HFF-Myc (cell line): ENCODE results near the gene DNAJB2.

Experiments used
- DNase-seq: peaks from one replicate; pipeline ENCODE4 v3.0.0-alpha.2; 2011; ENCODE audit warnings: low read depth; ENCODE audit errors: extremely low read depth
- H3K4me3 ChIP-seq: replicated peaks from 2 replicates; pipeline ENCODE4 v1.5.1; 2011; ENCODE audit warnings: low read depth, mild to moderate bottlenecking, control low read depth, low read length
- TF ChIP-seq, protein P1 (sequence below): IDR thresholded peaks from 2 replicates; pipeline ENCODE4 v1.5.1; 2012; ENCODE audit warnings: mild to moderate bottlenecking, low read depth, low read length, control low read depth; ENCODE audit errors: missing control alignments

The DNAJB2 gene

DNA sequence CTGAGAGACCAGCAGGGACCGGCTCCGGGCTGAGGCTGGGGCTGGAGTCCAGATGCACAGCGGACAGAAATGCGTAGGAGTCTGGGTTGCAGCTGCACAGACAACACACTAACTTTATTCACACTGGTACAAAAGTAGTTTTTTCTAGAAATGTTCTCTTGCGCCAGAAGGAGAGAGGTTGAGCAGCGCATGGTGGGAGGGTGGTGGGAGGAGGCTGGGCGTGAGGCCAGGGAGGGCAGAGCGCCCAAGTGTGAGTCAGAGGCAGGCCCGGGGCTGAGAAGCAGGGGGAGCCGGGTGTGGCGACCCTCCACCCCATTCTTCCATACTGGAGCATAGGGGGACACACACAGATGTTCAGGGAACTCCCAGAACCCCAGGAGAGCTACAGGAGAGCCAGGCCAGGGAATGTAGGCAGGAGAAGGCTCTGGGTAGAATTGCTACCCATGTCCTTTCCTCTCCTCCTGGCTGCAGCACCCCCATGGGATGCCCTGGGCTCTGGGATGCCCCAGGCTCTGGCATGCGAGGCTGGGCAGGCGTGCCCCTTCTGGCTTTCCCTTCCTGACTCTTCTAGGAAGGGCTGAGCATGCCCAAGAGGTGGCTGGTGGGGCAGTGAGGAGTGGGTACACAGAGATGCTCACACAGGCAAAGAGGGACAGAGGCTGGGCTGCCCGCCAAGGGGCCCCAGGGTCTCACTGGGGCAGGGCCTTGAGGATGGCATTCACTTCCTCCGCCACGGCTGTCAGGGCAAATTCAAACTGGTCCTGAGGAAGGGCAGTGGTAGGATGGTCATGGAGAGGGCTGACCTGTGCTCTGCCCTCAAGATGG lies 10.6 kb downstream of the DNAJB2 start:
- peak; percentile 84 for DNase-seq
- TF ChIP-seq, protein P1, sequence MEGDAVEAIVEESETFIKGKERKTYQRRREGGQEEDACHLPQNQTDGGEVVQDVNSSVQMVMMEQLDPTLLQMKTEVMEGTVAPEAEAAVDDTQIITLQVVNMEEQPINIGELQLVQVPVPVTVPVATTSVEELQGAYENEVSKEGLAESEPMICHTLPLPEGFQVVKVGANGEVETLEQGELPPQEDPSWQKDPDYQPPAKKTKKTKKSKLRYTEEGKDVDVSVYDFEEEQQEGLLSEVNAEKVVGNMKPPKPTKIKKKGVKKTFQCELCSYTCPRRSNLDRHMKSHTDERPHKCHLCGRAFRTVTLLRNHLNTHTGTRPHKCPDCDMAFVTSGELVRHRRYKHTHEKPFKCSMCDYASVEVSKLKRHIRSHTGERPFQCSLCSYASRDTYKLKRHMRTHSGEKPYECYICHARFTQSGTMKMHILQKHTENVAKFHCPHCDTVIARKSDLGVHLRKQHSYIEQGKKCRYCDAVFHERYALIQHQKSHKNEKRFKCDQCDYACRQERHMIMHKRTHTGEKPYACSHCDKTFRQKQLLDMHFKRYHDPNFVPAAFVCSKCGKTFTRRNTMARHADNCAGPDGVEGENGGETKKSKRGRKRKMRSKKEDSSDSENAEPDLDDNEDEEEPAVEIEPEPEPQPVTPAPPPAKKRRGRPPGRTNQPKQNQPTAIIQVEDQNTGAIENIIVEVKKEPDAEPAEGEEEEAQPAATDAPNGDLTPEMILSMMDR, result no peak
- H3K4me3 ChIP-seq, result no peak overlapping the region

DNA sequence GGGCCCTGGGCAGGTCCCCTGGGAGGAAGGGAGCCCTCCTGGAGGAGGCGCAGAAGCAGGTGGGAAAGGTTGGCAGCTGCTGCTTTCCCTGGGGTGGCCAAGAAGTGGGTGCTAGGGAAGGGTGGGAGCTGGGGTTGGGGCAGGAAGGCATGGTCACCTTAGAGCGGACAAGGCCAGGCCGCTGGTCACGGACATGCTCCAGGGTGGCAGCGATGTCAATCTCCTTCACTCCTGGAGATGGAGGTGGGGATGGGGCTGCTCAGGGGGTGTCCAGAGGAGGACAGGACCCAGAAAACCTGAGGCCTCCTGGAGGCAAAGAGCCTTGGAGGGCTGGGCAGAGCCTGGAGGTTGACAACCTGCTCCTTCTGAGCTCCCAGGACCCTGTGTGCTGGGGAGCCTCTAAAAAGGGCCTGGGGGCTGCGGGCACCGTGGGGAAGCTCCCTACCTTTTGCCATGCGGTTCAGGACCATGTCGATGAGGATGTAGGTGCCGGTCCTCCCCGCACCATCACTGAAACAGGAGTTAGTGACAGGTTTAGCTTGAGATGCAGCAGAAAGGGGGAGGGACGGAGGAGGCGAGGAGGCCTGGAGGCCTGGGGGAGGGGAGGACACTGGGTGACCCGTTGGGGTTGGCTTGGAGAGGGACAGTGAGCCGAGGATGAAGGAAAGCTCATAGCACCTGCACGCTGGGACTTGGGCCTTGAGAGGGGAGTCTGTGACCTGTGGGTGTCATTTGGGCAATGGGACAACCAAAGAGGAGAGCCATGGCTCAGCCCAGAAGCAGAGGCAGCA lies 11.4 kb downstream of the DNAJB2 start:
- no peak overlapping the region for H3K4me3 ChIP-seq
- TF ChIP-seq, protein P1, result no peak
- DNase-seq, result no peak

DNA sequence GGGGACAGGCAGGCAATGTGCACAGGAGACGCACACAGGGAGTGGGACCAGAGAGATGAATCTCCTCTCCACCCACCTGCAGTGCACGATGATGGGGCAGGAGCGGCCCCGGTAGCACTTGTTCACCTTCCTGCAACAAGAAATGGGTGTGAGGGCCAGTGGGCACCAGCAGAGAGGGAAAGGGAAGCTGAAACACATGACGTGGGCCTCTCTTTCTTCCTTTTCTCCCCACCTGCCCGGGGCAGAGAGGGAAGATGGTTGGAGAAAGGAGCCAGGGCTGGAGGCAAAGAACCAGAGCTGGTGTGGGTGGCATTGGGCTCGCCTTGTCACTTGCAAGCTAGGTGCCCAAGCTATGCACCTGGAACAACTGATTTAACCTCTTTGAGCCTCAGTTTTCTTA lies 12.2 kb downstream of the DNAJB2 start:
- no peak overlapping the region for H3K4me3 ChIP-seq
- no peak for DNase-seq
- TF ChIP-seq, protein P1, result no peak

DNA sequence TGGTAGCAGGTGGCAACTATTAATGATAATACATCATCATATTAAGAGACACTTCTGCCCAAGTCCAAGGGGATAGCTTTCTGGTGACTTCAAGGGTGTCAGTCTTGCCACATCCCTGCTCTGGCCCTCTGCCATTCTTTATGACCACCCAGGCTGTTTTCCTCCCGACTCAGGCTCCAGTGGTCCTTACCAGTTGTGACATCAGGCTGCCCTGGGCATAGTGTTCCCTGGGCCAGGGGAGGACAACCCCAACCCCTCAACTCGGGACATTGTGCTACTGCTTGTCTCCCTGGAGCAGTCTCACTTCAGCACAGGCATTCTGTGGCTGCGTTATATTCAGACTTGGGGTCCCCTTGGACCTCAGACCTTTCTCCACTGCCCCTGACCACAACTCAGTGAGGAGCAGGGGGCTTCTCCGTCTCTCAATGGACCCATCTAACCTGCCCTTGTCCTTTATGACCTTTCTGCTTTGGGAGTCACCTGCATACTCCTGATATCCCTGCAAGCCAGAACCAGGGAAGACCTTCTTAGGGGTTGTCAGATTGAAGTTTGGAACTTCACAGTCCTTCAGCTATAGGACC lies 12.8 kb downstream of the DNAJB2 start:
- TF ChIP-seq, protein P1, result no peak
- DNase-seq, result no peak
- H3K4me3 ChIP-seq, result no peak overlapping the region

DNA sequence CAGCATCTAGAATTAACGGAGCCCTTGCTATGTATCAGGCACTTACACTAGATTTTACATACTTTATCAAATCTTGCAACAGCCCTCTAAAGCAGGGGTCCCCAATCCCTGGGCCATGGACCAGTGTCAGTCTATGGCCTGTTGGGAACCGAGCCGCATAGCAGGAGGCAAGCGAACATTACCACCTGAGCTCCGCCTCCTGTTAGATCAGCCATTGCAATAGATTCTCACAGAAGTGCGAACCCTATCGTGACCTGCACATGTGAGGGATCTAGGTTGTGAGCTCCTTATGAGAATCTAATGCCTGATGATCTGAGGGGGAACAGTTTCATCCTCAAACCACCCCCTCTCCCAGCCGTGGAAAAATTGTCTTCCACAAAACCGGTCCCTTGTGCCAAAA lies 13.4 kb downstream of the DNAJB2 start:
- no peak overlapping the region for H3K4me3 ChIP-seq
- no peak for DNase-seq
- TF ChIP-seq, protein P1, result no peak

DNA sequence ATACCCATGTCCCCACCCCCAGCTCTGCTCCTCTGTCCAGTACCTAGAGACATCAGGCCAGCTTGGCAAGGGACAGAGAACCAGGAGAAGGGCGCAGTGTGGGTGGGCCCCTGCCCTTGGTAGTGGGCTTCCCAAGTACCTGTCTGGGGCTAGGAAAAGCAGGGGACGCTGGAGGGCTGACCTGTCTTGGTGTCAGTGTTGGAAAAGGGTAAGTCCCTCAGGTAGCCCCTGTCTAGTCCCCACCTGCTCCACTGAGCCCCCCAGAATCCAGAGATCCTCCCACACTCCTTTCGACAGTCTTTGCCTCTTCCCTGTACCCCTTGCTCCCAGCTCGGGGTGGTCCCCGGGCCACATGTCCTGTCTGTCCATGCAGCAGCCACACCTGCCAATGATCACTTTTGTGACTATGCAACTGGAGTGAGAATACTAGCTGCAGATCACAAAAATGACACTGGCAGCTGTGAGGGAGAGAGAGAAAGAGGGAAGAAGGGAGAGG lies 14.6 kb downstream of the DNAJB2 start:
- TF ChIP-seq, protein P1, result no peak
- H3K4me3 ChIP-seq, result no peak overlapping the region
- DNase-seq, result no peak
